Uterus (tissue), 2 donors: ENCODE measurements around the gene ESRRA.

Source experiments
- POLR2A ChIP-seq, 2 donors: fragments of 450-650 bp; IDR thresholded peaks; one replicate each; pipeline ENCODE4 v1.6.1; 2016; ENCODE audit warnings: antibody characterized with exemption in 2 of 2, mild to moderate bottlenecking in 1 of 2, moderate library complexity in 1 of 2
- TF ChIP-seq, protein P1 (sequence below), 4 experiments: fragments of 200-600 bp in 2 of 4; fragments of 450-650 bp in 2 of 4; sonication (generic) in 2 of 4; IDR thresholded peaks; one replicate each; pipeline ENCODE4 v1.5.1; 2016 to 2019; ENCODE audit warnings: antibody characterized with exemption in 4 of 4, mild to moderate bottlenecking in 2 of 4, moderate library complexity in 1 of 4

DNA sequence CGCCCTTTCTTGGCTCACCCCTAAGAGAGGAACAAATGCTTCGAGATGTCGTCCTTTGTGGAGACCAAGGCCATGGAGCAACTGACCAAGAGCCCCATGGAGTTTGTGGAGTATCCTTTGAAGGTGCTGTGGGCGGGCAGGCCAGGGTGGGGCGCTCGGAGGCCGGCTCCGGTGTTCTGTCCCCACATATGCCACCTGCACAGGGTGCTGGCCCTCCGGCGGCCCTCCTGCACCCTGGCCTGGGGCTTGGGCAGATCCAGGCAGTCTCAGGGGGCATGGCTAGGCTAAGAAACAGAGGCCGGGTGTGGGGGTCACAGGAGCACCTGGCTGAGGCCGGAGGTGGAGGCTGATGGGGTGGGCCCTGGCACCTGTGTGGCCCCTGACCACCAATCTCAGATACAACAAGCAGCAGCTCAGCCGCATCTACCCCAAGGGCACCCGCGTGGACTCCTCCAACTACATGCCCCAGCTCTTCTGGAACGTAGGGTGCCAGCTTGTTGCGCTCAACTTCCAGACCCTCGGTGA, 43.7 kb upstream of the ESRRA start:
- TF ChIP-seq, protein P1, sequence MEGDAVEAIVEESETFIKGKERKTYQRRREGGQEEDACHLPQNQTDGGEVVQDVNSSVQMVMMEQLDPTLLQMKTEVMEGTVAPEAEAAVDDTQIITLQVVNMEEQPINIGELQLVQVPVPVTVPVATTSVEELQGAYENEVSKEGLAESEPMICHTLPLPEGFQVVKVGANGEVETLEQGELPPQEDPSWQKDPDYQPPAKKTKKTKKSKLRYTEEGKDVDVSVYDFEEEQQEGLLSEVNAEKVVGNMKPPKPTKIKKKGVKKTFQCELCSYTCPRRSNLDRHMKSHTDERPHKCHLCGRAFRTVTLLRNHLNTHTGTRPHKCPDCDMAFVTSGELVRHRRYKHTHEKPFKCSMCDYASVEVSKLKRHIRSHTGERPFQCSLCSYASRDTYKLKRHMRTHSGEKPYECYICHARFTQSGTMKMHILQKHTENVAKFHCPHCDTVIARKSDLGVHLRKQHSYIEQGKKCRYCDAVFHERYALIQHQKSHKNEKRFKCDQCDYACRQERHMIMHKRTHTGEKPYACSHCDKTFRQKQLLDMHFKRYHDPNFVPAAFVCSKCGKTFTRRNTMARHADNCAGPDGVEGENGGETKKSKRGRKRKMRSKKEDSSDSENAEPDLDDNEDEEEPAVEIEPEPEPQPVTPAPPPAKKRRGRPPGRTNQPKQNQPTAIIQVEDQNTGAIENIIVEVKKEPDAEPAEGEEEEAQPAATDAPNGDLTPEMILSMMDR (IDR thresholded peaks at IDR 0.05): no peak
- TF ChIP-seq POLR2A (IDR thresholded peaks at IDR 0.05): no peak
